GM18868 (cell line): ENCODE results near the gene UPK1B.
"Not testable (repeated sequence)": the region's sequence is repeated elsewhere in the genome, so short reads cannot be mapped to it uniquely, and the experiment has no call there.

Experiments used
- ATAC-seq: cut with Tn5 transposase; IDR thresholded peaks from one replicate; pipeline ENCODE4 v1.9.1; 2021; ENCODE audit warnings: mild to moderate bottlenecking, moderate library complexity; ENCODE audit not compliant: unreplicated experiment

The UPK1B gene

DNA sequence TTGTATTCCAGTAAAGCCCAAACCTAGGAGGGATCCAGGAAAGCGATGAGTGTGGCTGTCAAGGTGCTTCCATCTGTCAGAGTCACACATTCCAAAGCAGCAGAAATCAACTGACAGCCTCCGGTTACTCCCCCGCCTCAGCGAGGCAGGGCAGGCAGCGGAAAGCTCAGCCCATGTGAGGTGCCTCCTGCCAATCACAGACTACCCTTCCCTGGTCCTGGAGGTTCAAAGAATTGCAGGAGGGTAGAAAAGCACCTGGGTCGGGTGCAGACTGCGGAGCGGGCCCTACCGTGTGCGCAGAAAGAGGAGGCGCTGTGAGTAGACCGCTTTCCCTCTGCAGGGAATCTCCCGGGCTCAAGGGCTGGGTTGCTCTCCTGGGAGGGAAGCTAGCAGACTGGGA lies at the start of gene UPK1B:
UPK1B (plus strand) TSS at position 274 of the 400 bp plus-strand sequence. CDS start 13,144 bp downstream, outside the sequence.
- no peak for ATAC-seq

DNA sequence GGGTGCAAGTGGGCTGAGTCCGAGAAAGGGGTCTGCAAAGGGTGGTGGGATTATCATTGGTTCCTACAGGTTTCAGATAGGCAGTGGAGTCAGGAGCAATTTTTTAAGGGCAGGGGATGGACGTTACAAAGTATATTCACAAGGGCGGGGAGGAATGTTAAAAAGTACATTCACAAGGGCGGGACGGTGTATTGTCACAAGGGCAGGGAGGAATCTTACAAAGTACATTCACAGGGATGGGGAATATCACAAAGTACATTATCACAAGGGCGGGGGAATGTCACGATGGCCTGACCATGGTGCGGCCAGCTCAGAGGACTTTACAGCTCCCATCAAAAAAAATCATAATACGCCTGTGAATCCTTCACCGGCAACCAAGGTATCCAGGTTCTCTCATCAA lies 48.1 kb upstream of the UPK1B start:
- ATAC-seq: no peak

DNA sequence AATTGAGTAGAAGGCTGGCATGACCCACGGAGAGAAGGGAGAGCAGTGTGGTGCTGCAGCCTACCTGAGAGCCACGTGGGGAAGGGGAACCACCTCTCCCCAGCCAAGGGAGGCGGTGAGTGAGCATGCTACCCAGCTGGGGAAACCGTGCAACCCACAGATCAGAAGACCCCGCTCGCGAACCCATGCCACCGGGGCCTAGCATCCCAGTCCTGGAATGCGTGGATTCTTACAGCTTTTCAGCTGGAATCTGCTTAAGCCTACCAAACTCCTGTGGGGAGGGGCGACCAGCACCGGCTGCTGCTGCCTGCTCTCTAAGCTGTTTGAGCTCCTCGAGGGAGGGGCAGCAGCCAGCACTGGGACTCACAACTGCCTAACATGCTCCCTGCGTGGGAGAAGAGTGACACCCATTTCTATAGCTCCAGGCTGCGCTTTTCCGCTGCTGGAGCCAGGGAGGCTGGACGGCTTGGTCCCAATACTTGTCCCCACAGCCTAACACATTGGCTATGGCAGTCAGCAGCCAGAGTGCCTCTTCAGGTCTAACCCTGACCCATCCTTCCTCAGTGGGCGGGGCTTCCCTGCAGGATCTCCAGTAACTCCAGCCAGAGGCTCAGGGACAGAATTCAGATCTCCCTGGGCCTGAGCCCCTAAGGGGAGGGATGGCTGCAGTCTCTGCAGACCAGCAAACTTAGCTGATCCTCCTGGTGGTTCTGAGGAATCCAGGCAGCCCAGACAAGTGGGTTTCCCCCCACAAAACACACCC lies 47.5 kb upstream of the UPK1B start:
- ATAC-seq: no peak

DNA sequence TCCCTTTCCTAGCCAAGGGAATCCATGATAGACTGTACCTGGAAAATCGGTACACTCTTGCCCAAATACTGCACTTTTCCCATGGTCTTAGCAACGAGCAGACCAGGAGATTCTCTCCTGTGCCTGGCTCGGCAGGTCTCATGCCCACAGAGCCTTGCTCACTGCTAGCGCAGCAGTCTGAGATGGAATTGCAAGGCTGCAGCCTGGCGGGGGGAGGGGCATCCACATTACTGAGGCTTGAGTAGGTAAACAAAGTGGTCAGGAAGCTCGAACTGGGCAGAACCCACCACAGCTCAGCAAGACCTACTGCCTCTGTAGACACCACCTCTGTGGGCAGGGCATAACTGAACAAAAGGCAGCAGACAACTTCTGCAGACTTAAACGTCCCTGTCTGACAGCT lies 43.1 kb upstream of the UPK1B start:
- ATAC-seq: not testable (repeated sequence)

DNA sequence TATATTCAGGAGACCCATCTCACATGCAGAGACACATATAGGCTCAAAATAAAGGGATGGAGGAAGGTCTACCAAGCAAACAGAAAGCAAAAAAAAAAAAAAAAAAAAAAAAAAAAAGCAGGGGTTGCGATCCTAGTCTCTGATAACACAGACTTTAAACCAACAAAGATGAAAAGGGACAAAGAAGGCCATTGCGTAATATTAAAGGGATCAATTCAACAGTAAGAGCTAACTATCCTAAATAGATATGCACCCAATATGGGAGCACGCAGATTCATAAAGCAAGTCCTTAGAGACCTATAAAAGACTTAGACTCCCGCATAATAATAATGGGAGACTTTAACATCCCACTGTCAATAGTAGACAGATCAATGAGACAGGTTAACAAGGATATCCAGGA lies 41.1 kb upstream of the UPK1B start:
- ATAC-seq: not testable (repeated sequence)

DNA sequence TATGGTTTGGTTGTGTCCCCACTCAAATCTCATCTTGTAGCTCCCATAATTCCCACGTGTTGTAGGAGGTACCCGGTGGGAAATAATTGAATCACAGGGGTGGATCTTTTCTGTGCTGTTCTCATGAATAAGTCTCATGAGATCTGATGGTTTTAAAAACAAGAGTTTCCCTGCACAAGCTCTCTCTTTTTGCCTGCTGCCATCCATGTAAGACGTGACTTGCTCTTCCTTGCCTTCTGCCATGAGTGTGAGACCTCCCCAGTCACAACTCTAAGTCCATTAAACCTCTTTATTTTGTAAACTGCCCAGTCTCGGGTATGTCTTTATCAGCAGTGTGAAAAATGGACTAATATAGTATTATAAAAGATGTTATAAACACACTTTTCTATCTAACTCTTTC lies 34.0 kb upstream of the UPK1B start:
- not testable (repeated sequence) for ATAC-seq

DNA sequence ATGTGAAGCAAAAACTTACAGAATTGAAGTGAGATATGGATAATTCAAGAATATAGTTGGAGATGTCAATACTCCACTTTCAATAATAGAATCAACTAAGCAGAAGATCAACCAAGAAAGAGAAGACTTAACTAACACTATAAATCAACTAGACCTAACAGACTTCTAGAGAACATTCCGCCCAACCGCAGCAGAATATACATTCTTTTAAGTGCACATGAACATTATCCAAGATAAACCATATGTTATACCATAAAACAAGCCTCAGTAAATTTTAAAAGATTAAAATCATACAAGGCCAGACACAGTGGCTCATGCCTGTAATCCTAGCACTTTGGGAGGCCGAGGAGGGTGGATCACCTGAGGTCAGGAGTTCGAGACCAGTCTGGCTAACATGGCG lies 32.9 kb upstream of the UPK1B start:
- ATAC-seq: no peak

DNA sequence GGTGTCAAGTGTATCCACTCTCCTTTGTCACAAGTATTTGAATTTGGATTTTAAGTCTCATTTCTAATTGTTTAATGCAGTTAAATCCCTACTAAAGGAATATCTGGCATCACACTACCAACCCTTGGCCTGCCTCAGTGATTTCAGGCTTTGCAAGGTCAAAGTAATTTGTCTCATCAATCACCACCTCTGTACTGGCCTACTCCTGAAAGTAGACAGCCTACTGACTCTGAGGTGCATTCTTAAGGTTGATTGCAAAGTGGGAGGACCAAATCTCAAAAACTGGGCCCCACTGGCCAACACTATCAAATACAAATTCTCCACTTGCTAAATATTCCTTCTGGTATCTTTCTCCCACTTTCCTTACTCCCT lies 28.3 kb upstream of the UPK1B start:
- peak; percentile 31 for ATAC-seq

DNA sequence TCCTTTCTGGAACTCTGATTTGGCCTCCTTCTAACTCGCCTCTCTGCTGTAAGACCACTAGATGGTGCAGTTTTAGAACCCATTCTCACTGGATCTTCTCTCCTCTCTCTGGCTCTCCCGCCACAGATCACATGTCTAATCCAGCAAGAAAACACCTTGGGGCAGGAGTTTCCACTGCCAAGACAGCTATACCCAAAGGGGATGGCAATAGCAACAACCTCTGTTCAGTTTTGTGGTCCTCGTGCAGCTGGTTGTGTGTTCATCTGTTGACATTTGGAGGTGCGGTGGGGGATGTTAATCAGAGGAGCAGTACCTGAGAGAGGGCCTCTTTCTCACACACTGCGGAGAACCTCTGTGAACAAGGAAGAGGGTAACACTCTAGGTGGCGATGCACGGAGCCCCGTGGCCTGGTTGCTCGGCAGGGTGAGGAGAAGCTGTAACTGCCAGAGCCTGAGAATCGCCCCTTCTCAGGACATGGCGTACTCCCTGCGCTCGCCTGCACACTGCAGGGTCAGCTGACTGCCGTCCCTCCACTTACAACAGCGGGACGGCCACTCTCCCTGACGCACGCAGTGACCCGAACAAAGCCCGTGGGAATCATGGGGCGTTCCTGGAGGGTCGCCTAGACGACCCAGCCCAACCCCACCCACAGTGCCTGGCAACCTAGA lies 27.8 kb upstream of the UPK1B start, which contains the start of gene TEX55:
TEX55 (plus strand) TSS at position 666 of the 668 bp plus-strand sequence. CDS start 25 bp downstream, outside the sequence.
- ATAC-seq: peak; percentile 80

DNA sequence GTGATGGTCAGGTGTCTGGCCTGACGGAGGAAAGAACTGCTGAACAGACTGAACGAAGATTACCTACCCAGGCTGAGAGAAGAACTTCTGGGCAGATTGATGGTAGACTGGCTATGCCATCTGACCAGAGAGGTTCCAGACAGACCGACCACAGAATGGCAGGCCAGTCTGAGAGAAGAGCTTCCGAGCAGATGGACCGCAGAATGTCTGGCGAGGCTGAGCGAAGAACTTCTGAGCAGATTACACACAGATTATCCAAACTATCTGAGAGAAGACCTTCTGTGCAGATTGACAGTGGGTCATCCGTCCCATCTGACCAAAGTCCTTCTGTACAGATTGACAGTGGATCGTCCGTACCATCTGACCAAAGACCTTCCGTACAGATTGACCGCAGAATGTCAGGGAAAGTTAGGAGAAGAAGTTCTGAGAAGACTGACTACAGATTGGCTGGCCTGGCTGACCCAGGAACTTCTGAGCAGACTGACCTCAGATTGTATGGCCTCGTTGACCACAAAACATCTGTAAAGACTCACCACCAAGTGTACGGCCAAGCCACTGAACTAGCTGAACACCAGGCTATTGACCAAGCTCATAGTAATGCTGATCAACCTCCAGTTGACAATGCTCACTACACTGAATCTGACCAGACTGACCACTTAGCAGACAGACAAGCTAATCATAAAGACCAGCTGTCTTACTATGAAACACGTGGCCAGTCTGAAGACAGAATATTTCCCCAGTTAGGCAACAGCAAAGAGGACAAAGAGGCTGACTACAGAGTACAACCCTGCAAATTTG lies 26.6 kb upstream of the UPK1B start:
- no peak for ATAC-seq

DNA sequence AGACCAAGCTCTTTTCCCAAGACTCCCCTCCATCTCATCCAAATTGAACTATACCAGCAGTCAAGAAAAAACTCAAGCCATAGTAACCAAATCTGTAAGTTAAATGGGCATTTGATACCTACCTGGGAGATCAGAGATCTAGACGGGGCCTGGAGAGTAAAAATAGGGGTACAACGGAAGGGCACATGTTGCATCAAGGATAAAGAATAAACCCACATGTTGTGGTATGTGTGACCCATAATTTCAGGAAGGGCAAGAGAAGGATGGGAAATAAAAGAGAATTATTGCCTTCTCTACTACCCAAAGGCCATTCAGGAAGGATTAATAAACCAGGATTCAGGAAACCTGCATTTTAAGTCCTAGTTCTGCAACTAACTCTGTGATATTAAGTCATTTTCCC lies 25.9 kb upstream of the UPK1B start:
- ATAC-seq: no peak

DNA sequence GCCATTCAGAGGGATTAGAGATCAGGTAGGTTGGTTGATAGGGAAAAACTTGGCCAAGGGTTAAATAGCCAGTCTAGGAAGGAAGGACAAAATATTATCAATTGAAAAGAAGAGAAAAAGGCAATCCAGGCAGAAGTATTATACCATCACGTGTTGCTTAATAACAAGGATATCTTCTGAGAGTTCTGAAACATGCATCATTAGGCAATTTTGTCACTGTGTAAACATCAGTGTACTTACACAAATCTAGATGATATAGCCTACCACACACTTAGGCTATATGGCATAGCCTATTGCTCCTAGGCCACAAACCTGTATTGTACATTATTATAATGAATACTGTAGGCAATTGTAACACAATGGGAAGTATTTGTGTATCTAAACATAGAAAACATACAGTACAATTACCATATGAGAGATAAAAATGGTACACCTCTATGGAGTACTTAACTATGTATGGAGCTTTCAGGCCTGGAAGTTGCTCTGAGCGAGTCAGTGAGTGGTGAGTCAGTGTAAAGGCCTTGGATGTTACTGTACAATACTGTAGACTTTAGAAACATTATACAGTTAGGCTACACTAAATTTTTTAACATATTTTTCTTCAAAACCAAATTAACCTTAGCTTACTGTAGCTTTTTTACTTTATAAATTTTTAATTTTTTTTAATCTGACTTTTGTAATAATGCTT lies 24.8 kb upstream of the UPK1B start:
- no peak for ATAC-seq

DNA sequence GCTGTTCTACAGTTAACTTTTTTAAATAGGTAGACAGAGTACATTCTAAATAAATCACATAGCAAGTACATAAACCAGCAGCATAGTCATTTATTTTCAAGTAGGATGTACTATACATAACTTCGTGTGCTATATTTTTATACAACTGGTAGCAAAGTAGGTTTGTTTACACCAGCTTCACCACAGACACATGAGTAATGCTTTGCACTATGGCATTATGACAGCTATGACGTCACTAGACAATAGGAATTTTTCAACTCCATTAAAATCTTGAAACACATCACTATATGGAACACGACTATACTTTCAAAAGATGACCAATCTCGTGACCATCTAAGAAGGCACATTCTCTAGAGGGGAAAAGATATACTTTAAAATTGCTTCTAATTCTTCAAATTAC lies 23.9 kb upstream of the UPK1B start:
- no peak for ATAC-seq

DNA sequence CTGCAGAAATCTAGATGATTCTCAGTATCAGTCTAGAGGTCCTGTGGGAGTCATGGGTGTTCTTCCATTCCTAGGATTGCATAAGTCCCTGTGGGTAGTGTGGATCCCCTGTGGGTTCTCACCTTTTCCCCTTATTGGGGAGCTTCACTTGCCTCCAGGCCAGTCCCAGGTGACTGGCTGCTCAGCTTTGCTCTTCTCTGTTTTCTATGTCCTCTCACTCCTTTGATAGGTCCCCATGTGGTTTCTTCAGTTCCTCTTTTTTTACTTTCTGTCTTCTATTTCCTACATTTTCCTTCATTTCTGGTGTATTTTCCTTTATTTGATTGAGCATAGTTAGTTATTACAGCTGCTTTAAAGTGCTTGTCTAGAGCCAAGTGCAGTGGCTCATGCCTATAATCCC lies 16.5 kb upstream of the UPK1B start:
- ATAC-seq: no peak

DNA sequence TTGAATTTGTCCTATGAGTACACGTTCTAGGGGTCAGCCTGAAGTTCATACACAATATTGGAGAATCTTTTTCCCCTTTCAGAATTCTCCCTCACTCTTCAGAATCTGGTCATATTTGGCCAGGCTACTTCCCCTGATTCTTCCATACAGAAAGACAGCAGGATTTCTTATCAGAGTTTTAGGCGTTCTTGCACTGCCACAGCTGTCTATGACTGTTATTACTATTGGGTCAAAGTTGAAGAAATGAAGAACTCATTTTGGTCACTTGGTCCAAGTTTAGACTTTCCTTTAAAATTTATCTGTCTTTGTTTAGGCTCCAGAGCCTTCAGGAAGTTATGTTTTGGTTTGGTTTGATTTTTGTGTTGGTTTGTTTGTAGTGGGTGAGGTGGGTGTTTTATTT lies 15.4 kb upstream of the UPK1B start:
- no peak for ATAC-seq

DNA sequence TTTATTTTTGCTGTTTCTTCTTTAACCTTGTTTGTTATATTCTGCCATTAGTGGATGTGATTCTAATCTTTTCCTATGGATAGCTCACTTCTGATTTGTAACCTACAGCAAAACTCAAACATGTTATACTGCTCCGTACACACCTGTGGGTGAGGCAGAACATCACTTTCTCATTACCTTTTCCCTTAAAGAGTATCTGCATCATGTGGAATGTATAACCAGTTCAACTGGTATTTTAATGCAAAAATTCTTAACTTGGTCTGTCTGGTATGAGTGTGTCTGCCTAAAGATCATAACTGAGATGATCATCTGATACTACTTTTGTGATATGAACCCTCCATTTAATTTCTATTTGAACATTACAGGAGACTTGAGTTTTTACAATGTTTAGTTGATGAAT lies 13.0 kb upstream of the UPK1B start:
- ATAC-seq: no peak

DNA sequence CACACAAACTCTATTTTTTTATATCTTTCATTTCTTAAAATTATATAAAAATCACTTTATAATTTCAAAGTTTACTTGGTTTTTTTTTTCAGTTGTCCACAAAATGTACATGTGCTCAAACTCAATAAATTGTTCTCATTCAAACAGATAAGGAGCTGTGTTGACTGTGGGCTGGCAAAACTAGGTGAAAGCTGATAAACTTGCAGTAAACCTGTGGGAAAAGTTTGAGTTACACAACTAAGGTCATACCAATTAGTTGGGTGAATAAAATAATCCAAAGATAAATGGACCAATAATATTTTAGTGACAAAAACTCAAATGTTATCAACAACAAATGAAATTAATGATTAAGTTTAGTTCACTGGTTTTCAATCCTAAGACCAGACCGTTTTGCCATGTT lies 12.6 kb upstream of the UPK1B start:
- no peak for ATAC-seq

DNA sequence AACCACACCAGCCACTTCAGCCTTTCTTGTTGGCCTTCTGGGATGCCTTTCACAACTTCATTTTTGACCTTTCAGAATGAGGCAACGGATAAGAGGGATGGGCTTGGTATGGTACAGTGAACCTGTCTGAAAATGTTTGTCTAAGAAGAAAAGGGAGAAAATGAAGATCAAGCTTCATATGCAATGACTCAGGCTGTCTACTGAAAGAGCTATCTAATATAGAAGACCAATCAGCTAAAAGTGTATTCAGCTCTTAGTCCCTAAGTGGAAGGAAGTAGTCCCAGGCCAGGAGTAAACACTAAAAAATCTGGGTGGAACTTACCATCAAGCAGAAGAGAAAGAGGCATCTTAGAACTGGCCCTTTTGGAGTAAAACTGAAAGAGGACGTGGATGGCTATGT lies 12.2 kb upstream of the UPK1B start:
- ATAC-seq: no peak

DNA sequence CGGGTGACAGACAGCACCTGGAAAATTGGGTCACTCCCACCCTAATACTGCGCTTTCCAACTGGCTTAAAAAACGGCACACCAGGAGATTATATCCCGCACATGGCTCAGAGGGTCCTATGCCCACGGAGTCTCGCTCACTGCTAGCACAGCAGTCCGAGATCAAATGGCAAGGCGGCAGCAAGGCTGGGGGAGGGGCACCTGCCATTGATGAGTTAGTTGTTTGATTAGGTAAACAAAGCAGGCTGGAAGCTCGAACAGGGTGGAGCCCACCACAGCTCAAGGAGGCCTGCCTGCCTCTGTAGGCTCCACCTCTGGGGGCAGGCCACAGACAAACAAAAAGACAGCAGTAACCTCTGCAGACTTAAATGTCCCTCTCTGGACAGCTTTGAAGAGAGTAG lies 8.7 kb upstream of the UPK1B start:
- not testable (repeated sequence) for ATAC-seq

DNA sequence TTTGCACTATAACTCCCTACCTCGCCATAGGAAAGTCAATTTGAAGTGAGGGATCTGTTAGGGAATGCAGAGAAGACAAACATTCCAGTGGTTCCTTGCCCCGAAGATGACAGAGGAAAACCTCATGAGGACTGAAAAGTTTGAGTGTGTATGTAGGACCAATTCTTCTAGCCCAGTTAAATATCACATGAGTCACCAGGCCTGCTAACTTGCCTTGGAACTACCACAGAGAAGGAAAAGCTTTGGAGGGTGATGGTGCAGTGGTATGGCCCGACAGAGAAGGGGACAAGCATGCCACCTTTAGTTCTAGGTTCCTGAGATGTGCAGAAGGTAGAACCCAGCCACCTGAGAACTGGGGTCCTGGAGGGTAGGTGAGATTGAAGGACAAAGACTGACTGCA lies 2.6 kb upstream of the UPK1B start:
- ATAC-seq: no peak
